ENCODE measurements around the gene DGKB.

The DGKB gene

GRCh38 chr7:14902589-14903067 is at the start of gene DGKB:
Gene DGKB (minus strand): TSS chr7:14902751.
- no peak for DNase-seq (ENCODE audit: low spot score)
- TF ChIP-seq CTCF (IDR thresholded peaks at IDR 0.05; ENCODE audit: extremely low read depth, missing control alignments) = no peak

DNA sequence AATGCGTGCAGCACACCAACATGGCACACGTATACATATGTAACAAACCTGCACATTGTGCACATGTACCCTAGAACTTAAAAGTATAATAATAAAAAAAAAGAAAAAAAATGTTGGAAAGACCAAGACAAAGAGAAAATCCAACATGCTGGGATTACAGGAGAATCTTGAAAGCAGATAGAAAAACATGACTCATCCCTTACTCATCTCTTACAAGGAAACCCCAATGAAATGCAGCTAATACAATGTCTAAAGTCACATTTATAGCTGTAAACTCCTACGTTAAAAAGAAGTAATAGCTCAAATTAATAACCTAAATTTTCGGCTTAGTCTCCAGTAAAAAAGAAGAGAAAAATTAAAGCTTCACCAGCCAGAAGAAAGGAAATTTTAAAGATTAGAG is 47.5 kb upstream of the DGKB start:
- no peak for DNase-seq (ENCODE audit: low spot score)
- no peak for TF ChIP-seq CTCF (IDR thresholded peaks at IDR 0.05; ENCODE audit: extremely low read depth, missing control alignments)

GRCh38 chr7:14938181-14938580 is 35.6 kb upstream of the DGKB start:
- TF ChIP-seq CTCF (IDR thresholded peaks at IDR 0.05; ENCODE audit: extremely low read depth, missing control alignments) = no peak
- DNase-seq (ENCODE audit: low spot score) = no peak

DNA sequence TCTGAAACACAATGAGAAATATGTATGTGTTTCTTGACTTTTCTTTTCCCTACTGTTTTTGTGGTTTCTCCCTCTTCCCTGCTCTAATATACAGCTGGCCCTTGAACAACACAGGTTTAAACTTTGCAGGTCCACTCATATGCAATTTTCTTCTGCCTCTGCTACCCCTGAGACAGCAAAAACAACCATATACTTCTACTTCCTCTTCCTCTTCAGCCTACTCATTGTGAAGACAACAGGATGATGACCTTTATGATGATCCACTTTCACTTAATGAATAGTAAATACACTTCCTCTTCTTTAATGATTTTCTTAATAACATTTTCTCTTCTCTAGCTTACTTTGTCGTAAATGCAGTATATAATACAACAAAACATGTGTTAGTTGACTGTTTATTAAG is 35.0 kb upstream of the DGKB start:
- DNase-seq (ENCODE audit: low spot score) = no peak
- TF ChIP-seq CTCF (IDR thresholded peaks at IDR 0.05; ENCODE audit: extremely low read depth, missing control alignments) = no peak

DNA sequence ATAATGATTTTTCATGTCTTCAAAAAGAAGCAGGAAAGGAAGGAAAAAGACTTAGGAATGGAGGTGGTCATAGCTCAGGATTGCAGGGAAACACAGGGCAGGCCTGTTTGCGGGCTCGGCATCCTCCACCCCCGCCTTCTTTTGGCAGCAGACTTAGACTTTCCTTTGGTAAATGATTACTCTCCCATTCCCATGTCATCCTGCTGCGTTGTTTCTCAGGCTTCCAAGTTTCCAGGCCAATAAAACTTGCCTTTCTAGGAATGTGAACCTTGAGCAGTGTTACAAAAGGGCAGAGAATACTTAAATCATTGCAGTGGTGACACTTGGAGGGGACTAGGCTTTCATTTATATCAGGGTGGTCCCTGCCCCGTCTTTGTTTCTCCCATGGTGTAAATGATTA is 34.0 kb upstream of the DGKB start:
- no peak for DNase-seq (ENCODE audit: low spot score)
- TF ChIP-seq CTCF (IDR thresholded peaks at IDR 0.05; ENCODE audit: extremely low read depth, missing control alignments) = no peak

- DNase-seq (ENCODE audit: low spot score) = no peak
- TF ChIP-seq CTCF (IDR thresholded peaks at IDR 0.05; ENCODE audit: extremely low read depth, missing control alignments) = no peak
Measured at GRCh38 chr7:14934839-14935238, 32.3 kb upstream of the DGKB start.

GRCh38 chr7:14931511-14932215 is 29.1 kb upstream of the DGKB start:
- TF ChIP-seq CTCF (IDR thresholded peaks at IDR 0.05; ENCODE audit: extremely low read depth, missing control alignments) = no peak
- DNase-seq (ENCODE audit: low spot score) = no peak

All from GM20000 (cell line).